Thoracic aorta endothelial cell (primary cell): ENCODE results near the gene EIF3A. TPM values are rescaled to one million over a fixed set of nuclear protein-coding genes. Genes with fewer than 3 reads are reported as not detected.

Source experiments
- small RNA-seq: library from RNA; depleted of rRNA; stranded (forward); fragments of <200 nt; gene quantifications from one replicate; pipeline ENCODE3, GENCODE V24; 2012
- total RNA-seq: library from RNA; depleted of rRNA; stranded (reverse); fragments of >200 nt; gene quantifications from 2 replicates; pipeline ENCODE4 v1.2.3, GENCODE V29; 2012

EIF3A gene, protein sequence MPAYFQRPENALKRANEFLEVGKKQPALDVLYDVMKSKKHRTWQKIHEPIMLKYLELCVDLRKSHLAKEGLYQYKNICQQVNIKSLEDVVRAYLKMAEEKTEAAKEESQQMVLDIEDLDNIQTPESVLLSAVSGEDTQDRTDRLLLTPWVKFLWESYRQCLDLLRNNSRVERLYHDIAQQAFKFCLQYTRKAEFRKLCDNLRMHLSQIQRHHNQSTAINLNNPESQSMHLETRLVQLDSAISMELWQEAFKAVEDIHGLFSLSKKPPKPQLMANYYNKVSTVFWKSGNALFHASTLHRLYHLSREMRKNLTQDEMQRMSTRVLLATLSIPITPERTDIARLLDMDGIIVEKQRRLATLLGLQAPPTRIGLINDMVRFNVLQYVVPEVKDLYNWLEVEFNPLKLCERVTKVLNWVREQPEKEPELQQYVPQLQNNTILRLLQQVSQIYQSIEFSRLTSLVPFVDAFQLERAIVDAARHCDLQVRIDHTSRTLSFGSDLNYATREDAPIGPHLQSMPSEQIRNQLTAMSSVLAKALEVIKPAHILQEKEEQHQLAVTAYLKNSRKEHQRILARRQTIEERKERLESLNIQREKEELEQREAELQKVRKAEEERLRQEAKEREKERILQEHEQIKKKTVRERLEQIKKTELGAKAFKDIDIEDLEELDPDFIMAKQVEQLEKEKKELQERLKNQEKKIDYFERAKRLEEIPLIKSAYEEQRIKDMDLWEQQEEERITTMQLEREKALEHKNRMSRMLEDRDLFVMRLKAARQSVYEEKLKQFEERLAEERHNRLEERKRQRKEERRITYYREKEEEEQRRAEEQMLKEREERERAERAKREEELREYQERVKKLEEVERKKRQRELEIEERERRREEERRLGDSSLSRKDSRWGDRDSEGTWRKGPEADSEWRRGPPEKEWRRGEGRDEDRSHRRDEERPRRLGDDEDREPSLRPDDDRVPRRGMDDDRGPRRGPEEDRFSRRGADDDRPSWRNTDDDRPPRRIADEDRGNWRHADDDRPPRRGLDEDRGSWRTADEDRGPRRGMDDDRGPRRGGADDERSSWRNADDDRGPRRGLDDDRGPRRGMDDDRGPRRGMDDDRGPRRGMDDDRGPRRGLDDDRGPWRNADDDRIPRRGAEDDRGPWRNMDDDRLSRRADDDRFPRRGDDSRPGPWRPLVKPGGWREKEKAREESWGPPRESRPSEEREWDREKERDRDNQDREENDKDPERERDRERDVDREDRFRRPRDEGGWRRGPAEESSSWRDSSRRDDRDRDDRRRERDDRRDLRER (N-terminal part only)
- total RNA-seq: 173 and 176 TPM in 2 replicates

DNA sequence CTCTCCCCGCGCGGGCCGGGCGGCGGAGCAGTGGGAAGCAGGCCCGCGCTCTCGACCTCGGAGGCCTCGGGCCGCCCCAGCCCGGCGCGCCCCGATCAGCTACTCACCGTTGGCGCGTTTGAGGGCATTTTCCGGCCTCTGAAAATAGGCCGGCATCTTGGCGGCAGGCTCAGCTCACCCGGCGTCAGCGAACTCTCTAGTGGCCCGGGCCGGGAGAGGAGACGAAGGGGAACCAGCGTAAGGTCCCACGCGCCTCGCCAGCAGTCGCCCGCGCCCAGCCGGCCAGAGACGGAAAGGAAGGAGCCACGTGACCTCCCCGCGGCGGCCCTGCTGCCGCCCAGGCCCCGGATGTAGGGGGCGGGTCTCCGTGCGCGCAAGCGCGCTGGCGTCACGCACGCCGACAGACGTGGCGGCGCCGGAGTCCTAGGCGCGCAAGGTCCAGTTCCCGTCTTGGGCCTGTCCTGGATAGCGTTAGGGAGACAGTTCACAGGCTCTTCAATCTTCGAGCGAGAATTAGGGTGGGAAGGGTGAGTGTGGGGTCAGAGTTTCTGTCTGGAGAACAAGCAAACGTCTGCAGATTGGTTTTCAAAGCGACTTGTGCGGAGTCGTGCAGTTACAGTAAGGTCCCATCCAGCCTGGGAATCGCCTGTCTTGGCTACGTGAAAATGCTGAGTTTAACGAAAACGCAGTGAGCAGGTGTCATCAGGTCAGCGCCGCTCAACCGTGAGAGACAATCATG is at the start of gene EIF3A:
TSS of gene EIF3A (minus strand) at position 297 of the 739 bp plus-strand sequence. CDS start at position 156, 141 bp downstream.

GRCh38 chr10:119103903-119104653 is 23.5 kb upstream of the EIF3A start, which contains the start of gene DENND10:
Gene DENND10 (plus strand): TSS chr10:119104113. CDS start chr10:119104143, 30 bp downstream.

GRCh38 chr10:119029613-119030420 is 50.8 kb downstream of the EIF3A start, which contains the start of gene NANOS1:
Gene NANOS1 (plus strand): TSS chr10:119029714. CDS start chr10:119029802, 88 bp downstream.

Small RNAs within 50 kb of the gene (small RNA-seq; reads per million reads assigned to genes)
- gene AL355598.1 (not detected), gene RF00413 (0.63 reads per million), gene SNORA19 (0.56 reads per million)

Other genes starting within 250 kb of the EIF3A start
- gene NANOS1, start 51.1 kb downstream of the EIF3A start, total RNA-seq: 0.07 and 0.27 TPM in 2 replicates
- gene DENND10, start 23.3 kb upstream of the EIF3A start, total RNA-seq: 62.5 and 76.4 TPM in 2 replicates
- 17.0 and 25.4 TPM in 2 replicates for gene SFXN4, start 84.9 kb upstream of the EIF3A start, total RNA-seq
- gene PRDX3, start 98.0 kb upstream of the EIF3A start, total RNA-seq: 218 and 291 TPM in 2 replicates
- gene GRK5, start 126.8 kb upstream of the EIF3A start, total RNA-seq: 27.7 and 29.4 TPM in 2 replicates